Muscle layer of colon (tissue), 2 donors: ENCODE measurements around the gene PLPP7.

Source experiments
- H3K27ac ChIP-seq: one replicate; pipeline ENCODE4 v1.7.0; 2013; ENCODE audit warnings: low read depth, mild to moderate bottlenecking, low read length, moderate library complexity
- H3K27me3 ChIP-seq, 2 donors: one replicate each; pipeline ENCODE4 v1.7.0; 2013; ENCODE audit warnings: low read length in 2 of 2, mild to moderate bottlenecking in 2 of 2; ENCODE audit not compliant: insufficient read depth in 2 of 2, control insufficient read depth in 1 of 2
- H3K36me3 ChIP-seq: one replicate; pipeline ENCODE4 v1.7.0; 2013; ENCODE audit warnings: mild to moderate bottlenecking, low read length; ENCODE audit not compliant: insufficient read depth
- H3K4me1 ChIP-seq: one replicate; pipeline ENCODE4 v1.7.0; 2013; ENCODE audit warnings: mild to moderate bottlenecking, low read length; ENCODE audit not compliant: insufficient read depth
- H3K4me3 ChIP-seq, 2 donors: one replicate each; pipeline ENCODE4 v1.7.0; 2013; ENCODE audit warnings: low read length in 2 of 2, low read depth in 1 of 2, mild to moderate bottlenecking in 1 of 2, moderate library complexity in 1 of 2
- H3K9ac ChIP-seq: one replicate; pipeline ENCODE4 v1.7.0; 2013; ENCODE audit warnings: low read length
- H3K9me3 ChIP-seq: one replicate; pipeline ENCODE4 v1.7.0; 2013; ENCODE audit warnings: mild to moderate bottlenecking, low read length
- donor health status: abdominal sarcoma.
- donor health status: Adenocarcinoma of cecum.

PLPP7 gene

DNA sequence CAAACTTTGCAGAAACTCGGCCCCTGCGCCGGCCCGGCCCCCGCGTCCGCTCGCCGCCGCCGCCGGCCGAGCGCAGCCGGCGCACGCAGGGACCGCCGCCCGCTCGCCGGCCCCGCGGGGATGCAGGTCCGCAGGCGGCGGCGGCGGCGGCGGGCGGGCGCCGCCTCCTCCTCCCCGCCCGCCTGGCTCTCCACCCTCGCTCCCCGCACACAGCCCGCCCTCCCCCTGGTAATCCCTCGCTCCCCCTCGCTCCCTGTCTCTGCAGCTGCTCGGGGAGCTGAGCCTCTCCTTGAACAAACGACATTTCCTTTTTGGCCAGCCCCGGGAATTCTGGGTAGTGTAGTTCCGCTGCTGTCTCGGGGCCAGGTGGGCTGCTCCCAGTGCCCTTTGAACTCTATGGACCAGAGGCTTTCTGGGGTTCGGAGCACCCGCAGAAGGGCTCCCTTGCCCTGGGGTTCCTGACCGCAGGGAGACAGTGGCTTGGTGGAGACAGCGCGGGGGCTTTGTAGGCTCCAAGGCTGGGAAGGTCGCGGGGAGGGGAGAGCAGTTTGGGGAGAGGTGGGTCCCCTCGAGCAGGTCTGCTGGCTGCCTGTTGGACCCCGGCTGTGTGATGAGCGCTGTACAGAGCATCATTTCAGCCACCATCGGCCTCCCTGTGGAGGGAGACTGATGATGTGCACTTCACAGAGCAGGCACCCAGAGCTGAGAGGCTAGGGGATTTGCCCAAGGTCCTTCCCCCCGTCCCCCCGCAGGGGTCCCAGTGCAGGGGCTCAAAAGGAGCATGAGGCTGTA, 11.4 kb upstream of the PLPP7 start:
- H3K36me3 ChIP-seq: no peaks in the 10 kb centered on the region
- H3K4me3 ChIP-seq: peak overlapping the region; percentile 32 to 71
- no peak overlapping the region for H3K9ac ChIP-seq
- H3K4me1 ChIP-seq: no peaks in the 10 kb centered on the region
- no peaks in the 10 kb centered on the region for H3K9me3 ChIP-seq
- H3K27me3 ChIP-seq: peaks cover 6 to 50% of the 10 kb centered on the region in 2 donors
- H3K27ac ChIP-seq: no peak overlapping the region

DNA sequence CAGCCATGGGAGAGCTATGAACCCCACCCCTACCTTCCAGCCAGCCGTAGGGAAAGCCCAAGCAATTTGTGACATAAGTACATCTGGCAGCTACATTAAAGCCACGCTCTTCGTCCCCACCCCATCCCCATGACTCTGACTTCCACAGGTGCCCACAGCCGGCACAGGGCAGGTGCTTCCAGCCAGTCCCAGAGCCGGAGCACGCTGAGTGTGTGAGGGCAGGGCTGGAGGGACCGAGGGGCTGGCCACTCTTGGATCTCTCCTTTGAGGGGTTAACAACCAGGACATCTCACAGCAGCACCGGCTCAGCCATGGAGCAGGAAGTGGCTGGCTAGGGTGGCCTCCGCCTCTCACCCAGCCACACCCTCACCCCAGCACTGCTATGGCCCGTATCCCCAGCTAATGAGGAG, 10.8 kb upstream of the PLPP7 start:
- H3K4me3 ChIP-seq: no peak overlapping the region
- H3K27ac ChIP-seq: no peak overlapping the region
- no peak overlapping the region for H3K9ac ChIP-seq
- no peaks in the 10 kb centered on the region for H3K9me3 ChIP-seq
- no peaks in the 10 kb centered on the region for H3K36me3 ChIP-seq
- H3K27me3 ChIP-seq: peaks cover 6 to 49% of the 10 kb centered on the region in 2 donors
- H3K4me1 ChIP-seq: no peaks in the 10 kb centered on the region

DNA sequence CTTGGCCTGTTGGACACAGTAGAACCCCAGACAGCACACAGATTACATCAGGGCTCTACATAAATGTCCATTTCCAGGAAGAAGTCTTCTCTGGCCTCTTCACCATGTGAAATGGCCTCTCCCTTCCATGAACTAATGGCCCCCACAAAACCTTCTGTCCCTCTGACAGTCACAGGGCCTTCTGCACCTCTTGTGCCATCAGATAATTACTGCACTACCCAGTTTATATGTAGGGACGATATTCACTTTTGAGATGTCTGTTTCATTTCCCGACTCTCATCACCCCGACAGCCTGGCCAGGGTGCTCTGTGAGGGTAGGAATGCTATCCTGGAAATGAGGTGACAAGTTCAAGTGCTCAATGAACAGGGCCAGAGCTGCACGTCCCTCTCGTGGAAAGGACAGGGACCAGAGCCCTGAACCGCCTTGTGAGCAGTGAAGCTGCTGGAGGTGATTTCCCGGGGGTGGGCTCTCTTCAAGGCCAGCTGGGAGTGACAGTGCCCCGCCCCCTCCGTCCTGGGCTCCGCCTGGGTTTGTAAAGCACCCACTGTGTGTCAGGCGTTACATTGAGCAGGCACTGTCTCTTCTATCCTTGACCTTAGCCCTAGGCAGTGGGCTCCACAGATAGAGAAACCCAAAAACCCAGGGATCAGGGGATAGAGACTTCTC, 10.2 kb upstream of the PLPP7 start:
- H3K36me3 ChIP-seq: no peaks in the 10 kb centered on the region
- peaks cover 6 to 49% of the 10 kb centered on the region in 2 donors for H3K27me3 ChIP-seq
- H3K9ac ChIP-seq: no peak overlapping the region
- no peaks in the 10 kb centered on the region for H3K9me3 ChIP-seq
- H3K4me1 ChIP-seq: no peaks in the 10 kb centered on the region
- no peak overlapping the region for H3K4me3 ChIP-seq
- H3K27ac ChIP-seq: no peak overlapping the region

DNA sequence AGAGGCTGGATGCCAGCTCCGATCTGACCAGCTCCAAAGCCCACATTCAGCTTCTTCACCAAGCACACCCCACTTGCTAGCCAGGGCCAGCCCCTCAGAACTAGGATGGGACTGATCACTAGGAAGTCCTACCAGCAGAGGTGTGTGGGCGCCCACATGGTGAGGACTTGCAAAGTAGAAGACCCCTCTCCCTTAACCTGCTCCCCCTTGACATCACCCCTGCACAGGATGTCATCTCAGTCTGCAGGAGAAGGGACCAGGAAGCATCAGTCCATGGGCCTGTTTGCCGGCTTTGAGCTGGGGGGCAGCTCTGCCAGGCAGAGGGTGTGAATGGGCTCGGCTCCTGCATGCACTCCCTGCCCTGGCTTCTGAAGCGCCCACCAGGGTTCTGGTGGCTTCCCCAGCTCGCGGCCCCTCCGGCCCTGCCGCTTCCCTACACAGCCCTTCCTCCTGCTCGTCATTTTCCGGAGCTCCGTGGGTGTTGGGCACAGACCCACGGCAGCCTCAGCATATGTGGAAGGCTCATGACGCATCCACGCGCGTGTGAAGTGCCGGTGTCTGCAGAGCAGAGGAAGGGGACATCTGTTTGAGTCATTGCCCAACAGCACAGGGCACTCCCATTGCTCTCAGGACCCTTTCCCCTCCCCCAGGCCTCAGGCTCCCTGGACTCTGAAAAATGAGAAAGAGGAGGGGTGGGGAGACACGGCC, 9.5 kb upstream of the PLPP7 start:
- Histone ChIP-seq H3K9ac (no peak overlapping the region), H3K27me3 (peaks cover 6 to 42% of the 10 kb centered on the region in 2 donors), H3K4me3 (no peak overlapping the region), H3K4me1 (no peaks in the 10 kb centered on the region), H3K27ac (no peak overlapping the region), H3K36me3 (no peaks in the 10 kb centered on the region), H3K9me3 (no peaks in the 10 kb centered on the region)

DNA sequence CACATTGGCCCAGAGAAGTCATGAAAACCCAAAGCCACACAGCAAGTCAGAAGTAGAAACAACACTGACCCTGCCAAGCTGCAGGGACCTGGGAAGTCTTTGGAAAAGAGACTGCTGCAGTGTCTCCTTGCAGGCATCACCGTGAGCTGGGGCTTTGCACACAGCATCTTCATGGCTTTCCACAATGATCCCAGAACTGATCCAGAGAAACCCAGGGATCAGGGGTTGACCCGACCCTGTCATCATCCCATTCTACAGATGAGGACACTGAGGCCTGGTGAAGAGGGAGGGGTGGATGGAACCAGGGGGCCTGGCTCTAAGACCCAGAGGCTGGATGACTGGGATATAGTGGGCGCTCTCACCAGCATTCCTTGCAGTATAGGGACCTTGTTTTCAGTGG, 8.9 kb upstream of the PLPP7 start:
- Histone ChIP-seq H3K4me1 (no peaks in the 10 kb centered on the region), H3K9me3 (no peaks in the 10 kb centered on the region), H3K27ac (no peak overlapping the region)

DNA sequence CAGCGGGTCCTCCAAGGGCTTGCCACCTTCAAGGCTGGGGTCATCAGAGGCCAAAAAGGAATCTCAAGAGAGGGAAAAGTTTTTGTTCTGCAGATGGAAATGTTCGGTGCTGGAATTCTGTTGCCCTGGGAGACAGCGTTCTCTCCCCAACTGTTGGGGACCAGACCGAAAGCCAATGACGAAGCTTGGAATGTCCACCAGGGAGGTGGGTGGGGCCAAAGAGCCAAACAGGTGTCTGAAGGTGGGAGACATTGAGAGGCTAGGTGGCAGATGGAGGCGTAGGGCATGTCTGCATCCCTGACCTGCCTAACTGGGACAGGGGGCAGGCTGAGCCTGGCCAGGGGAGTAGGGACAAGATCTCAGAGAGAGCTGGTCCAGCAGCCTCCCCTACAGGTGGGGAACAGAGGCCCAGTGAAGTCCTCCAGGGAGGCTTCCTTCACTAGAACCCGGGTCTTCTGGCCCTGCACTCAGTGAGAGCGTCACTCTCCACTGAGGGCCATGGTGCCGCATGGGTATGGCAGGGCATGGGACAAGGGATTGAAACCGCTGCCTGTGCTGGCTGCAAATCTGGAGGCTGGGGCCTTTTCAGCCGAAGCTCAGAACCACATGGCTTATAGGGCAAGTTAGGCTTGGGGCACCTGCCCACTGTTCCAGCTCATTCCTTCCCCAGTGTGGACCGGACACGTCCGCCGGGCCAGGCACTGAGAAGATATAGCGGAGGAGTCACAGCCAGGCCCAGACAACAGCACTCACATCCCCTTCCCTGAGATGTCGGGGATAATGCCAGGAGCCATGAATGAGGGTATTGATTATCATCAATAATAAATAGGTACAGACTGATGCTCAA, 8.2 kb upstream of the PLPP7 start:
- H3K9me3 ChIP-seq: no peaks in the 10 kb centered on the region
- no peak overlapping the region for H3K9ac ChIP-seq
- H3K4me3 ChIP-seq: no peak overlapping the region
- peaks cover 6 to 31% of the 10 kb centered on the region in 2 donors for H3K27me3 ChIP-seq
- H3K4me1 ChIP-seq: no peaks in the 10 kb centered on the region
- no peaks in the 10 kb centered on the region for H3K36me3 ChIP-seq
- no peak overlapping the region for H3K27ac ChIP-seq

More for the DNA sequence above, 8.9 kb upstream of the PLPP7 start:
- Histone ChIP-seq H3K36me3 (no peaks in the 10 kb centered on the region), H3K4me3 (no peak overlapping the region), H3K9ac (no peak overlapping the region), H3K27me3 (peaks cover 6 to 35% of the 10 kb centered on the region in 2 donors)

DNA sequence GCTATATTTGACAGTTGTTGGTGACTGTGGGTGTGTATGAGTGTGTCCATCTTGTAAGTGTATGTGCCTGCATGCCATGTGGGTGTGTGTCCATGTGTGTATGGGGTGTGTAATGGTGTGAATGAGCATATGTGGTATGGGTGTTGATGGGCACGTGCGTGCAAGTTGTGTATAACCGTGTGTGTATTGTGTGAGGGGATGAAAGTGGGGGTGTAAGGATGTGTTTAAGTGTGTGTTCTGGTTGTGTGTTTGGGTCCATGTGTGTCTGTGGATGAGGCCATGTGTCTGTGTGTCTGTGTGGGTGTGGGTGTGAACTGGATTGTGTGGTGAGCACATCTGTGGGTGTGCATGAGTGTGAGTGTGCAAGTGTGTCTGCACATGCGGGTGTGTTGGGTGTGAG, 7.3 kb upstream of the PLPP7 start:
- H3K27me3 ChIP-seq: peaks cover 6 to 31% of the 10 kb centered on the region in 2 donors
- H3K4me1 ChIP-seq: no peaks in the 10 kb centered on the region
- no peak overlapping the region for H3K27ac ChIP-seq
- H3K4me3 ChIP-seq: no peak overlapping the region
- H3K9ac ChIP-seq: no peak overlapping the region
- no peaks in the 10 kb centered on the region for H3K36me3 ChIP-seq
- no peaks in the 10 kb centered on the region for H3K9me3 ChIP-seq

DNA sequence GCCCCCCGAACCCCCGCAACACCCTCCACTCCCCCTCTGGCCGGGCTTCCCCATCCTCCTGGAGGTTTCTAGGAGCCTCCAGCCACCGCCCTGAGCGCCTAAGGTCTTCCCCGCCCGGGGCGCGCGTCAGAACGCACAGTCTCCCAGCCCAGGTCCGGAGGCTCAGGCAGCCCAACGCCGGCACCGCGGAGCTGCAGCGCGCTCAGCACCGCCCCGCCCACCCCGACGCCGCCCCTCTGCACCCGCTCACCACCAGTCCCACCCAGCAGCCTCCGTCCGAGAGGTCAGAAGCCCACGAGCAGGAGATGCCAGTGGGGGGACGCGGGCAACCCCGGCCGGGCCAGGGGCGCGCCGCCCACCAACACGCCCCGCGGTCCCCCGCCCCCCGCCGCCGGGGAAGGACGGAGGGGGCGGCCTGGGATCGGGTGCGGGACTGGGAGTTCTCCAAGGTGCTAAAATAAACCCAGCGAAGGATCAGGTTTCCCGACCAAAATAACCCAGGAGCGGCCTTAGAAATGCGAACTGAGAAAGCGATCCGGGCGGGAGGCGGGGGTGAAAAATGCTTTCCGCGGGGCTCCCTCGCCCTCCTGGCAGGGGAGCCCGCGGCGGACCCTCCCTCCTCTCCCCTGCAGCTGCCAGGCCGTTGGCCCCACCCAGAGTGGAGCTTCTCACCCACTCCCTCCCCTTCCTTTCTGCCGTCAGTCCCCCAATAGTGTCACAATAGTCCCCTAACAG, 6.7 kb upstream of the PLPP7 start:
- Histone ChIP-seq H3K36me3 (no peaks in the 10 kb centered on the region), H3K27me3 (peaks cover 6 to 31% of the 10 kb centered on the region in 2 donors), H3K4me1 (no peaks in the 10 kb centered on the region), H3K4me3 (no peak overlapping the region), H3K9me3 (no peaks in the 10 kb centered on the region), H3K9ac (no peak overlapping the region), H3K27ac (no peak overlapping the region)

DNA sequence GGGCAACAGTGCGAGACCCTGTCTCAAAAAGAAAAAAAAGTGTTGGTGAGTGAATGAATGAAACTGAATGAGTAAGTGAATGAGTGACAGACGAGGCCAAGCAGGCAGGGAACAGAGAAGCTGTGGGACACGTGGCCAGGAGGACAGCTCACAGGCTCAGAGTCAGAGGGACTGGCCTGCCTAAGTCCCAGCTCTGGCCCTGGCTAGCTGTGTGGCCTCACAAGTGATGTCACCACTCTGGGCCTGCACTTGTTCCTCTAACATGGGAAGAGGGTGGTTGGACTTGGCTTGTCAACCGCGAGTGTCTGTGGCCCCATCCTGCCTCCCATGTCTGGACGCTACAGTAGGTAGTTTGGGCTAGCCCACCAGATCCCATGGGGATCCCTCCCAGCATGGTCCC, 4.7 kb upstream of the PLPP7 start:
- no peaks in the 10 kb centered on the region for H3K9me3 ChIP-seq
- no peaks in the 10 kb centered on the region for H3K4me1 ChIP-seq
- H3K36me3 ChIP-seq: no peaks in the 10 kb centered on the region
- H3K27ac ChIP-seq: no peak overlapping the region
- H3K4me3 ChIP-seq: no peak overlapping the region
- H3K9ac ChIP-seq: no peak overlapping the region
- H3K27me3 ChIP-seq: peaks cover 6 to 31% of the 10 kb centered on the region in 2 donors

DNA sequence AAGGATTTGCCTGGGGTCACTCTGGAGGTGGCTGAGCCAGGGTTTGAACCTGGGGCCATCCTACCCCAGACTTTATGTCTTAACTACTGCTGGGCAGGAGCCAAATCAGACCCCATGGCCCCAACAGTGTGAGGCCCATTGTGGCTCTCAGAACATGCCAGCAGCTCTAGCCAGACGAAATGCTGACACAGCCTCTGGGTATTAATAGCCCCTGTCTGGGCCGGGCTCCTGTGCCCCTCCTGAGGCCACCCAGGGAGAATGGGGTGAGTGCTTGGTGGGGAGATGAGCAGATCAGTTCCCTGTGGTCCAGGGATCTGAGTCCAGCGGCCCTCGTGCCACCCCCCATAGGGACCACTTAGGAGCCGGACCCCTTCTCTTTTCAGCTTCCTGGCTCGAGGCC, 2.2 kb upstream of the PLPP7 start:
- Histone ChIP-seq H3K9ac (no peak overlapping the region), H3K27me3 (peaks cover under 1 to 11% of the 10 kb centered on the region in 2 donors), H3K4me3 (no peak overlapping the region), H3K4me1 (peaks cover 16% of the 10 kb centered on the region), H3K9me3 (no peaks in the 10 kb centered on the region), H3K27ac (no peak overlapping the region), H3K36me3 (no peaks in the 10 kb centered on the region)
